Measurements from ENCODE around the gene MCC.
A peak's percentile ranks its signal among the peaks of the same experiment; 100 is the strongest.

Gene MCC

DNA sequence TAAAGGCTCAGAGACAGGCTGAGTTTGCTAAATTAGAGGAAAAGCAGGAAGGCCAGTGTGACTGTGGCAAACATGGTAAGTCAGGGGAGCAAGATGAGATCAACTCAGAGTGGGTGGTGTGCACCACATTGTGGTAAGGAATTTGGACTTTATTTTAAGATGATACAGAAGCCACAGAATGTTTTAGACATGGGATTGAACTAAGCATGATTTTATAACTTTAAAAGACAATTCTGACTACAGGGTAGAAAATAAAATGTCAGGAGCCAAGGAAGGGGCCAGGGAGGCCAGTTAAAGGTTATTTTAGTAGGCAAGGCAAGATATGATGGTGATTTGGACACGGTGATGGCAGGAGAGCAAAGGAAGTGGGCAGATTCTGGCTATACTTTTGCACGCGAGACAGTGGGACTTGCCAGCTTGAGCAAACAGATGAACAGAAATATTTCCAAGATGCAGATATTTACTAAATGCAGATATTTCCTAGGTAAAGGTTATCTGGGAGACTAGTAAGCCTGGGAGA lies 107.4 kb downstream of the MCC start:
- no CpG with 5 or more reads among the region's 3 CpGs for WGBS (ENCODE audit: extremely low coverage, insufficient coverage, low lambda C conversion rate)
- Histone ChIP-seq H2AK5ac (ENCODE audit: low read length) (no peak overlapping the region), H3K18ac (ENCODE audit: low read length) (no peak overlapping the region), H4K8ac (ENCODE audit: low read depth, low read length) (no peak overlapping the region), H3K4ac (ENCODE audit: low read depth, low read length) (no peak overlapping the region), H3K4me3 (ENCODE audit: low read length) (no peak overlapping the region), H3K36me3 (ENCODE audit: control insufficient read depth, insufficient read depth, low read length) (no peaks in the 10 kb centered on the region), H3K27me3 (ENCODE audit: insufficient read depth, low read length, poor library complexity) (no peaks in the 10 kb centered on the region), H3K56ac (ENCODE audit: low read length) (no peak overlapping the region), H3K79me1 (ENCODE audit: low read length) (no peaks in the 10 kb centered on the region), H2BK5ac (ENCODE audit: low read length) (no peak overlapping the region), H3K23ac (ENCODE audit: low read length) (no peak overlapping the region), H3K27ac (ENCODE audit: low read depth, low read length) (no peak overlapping the region), H2BK120ac (ENCODE audit: low read depth, low read length) (no peak overlapping the region), H3K4me2 (ENCODE audit: low read length) (no peak overlapping the region), H2BK15ac (replicated peaks; ENCODE audit: low read depth) (no peak overlapping the region), H3K4me1 (ENCODE audit: control insufficient read depth, low read depth, low read length) (no peaks in the 10 kb centered on the region), H4K5ac (ENCODE audit: low read length) (no peak overlapping the region), H3K79me2 (ENCODE audit: control insufficient read depth, insufficient read depth, low read length) (no peaks in the 10 kb centered on the region), H3K9ac (ENCODE audit: low read length) (no peak overlapping the region)
- no peak for DNase-seq

DNA sequence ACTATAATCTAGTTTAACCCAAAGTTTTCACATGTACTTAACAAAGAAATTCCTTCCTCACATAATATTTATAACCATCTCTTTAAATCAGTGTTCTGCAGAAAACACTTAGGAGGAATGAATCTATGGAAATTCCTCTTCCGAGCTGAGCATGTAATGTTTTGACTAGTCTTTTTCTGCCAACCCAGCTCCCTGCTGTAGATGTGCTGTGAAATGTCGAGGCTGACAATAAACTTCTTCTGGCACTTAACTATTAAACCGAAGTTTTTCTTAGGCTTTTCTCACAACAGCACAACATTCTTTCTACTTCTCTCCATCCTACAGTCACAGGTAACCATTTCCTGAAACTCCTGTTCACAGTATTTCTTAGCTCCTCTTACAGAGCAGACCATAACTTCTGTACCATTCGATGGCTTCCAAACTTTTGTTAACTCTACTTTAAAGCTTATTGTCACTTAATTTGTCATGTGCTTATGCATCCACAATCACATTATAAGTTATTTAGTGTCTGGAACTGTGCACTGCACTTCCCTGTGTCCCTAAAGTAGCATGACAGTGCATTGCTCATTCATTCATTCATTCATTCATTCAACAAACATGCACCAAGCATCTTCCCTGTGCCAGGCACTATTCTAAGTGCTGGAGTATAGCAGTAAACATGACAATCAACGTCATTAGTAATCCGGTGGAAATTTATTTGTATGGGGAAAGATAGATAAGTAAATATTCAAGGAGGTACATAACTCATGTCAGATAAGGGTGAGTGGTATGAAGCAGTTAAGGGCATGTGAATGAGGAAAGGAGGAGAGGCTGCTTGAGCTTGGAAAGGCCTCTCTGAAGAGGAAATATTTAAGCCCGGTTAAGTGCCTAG lies 108.1 kb downstream of the MCC start:
- H3K18ac ChIP-seq (ENCODE audit: low read length) = no peak overlapping the region
- no peak overlapping the region for H2BK120ac ChIP-seq (ENCODE audit: low read depth, low read length)
- WGBS (ENCODE audit: extremely low coverage, insufficient coverage, low lambda C conversion rate) = no CpG with 5 or more reads among the region's 7 CpGs

GRCh38 chr5:113378959-113379541 lies 109.2 kb downstream of the MCC start:
- H2BK120ac ChIP-seq (ENCODE audit: low read depth, low read length) = no peak overlapping the region
- H3K18ac ChIP-seq (ENCODE audit: low read length) = no peak overlapping the region
- no peaks in the 10 kb centered on the region for H3K36me3 ChIP-seq (ENCODE audit: control insufficient read depth, insufficient read depth, low read length)
- H3K4me1 ChIP-seq (ENCODE audit: control insufficient read depth, low read depth, low read length) = no peaks in the 10 kb centered on the region
- H3K56ac ChIP-seq (ENCODE audit: low read length) = no peak overlapping the region
- no peaks in the 10 kb centered on the region for H3K79me1 ChIP-seq (ENCODE audit: low read length)
- H4K8ac ChIP-seq (ENCODE audit: low read depth, low read length) = no peak overlapping the region
- H3K27me3 ChIP-seq (ENCODE audit: insufficient read depth, low read length, poor library complexity) = no peaks in the 10 kb centered on the region
- H2BK15ac ChIP-seq (replicated peaks; ENCODE audit: low read depth) = no peak overlapping the region
- no peak overlapping the region for H2BK5ac ChIP-seq (ENCODE audit: low read length)
- H4K5ac ChIP-seq (ENCODE audit: low read length) = no peak overlapping the region
- H3K23ac ChIP-seq (ENCODE audit: low read length) = no peak overlapping the region
- H3K9ac ChIP-seq (ENCODE audit: low read length) = no peak overlapping the region
- no peak overlapping the region for H3K27ac ChIP-seq (ENCODE audit: low read depth, low read length)
- H3K4ac ChIP-seq (ENCODE audit: low read depth, low read length) = no peak overlapping the region
- no peaks in the 10 kb centered on the region for H3K79me2 ChIP-seq (ENCODE audit: control insufficient read depth, insufficient read depth, low read length)
- WGBS (ENCODE audit: extremely low coverage, insufficient coverage, low lambda C conversion rate) = no CpG with 5 or more reads among the region's 4 CpGs
- no peak overlapping the region for H3K4me3 ChIP-seq (ENCODE audit: low read length)
- H3K4me2 ChIP-seq (ENCODE audit: low read length) = no peak overlapping the region
- DNase-seq = peak; percentile 79
- H2AK5ac ChIP-seq (ENCODE audit: low read length) = no peak overlapping the region

More for the DNA sequence above, 108.1 kb downstream of the MCC start:
- H3K56ac ChIP-seq (ENCODE audit: low read length) = no peak overlapping the region
- no peak overlapping the region for H4K5ac ChIP-seq (ENCODE audit: low read length)
- H3K27me3 ChIP-seq (ENCODE audit: insufficient read depth, low read length, poor library complexity) = no peaks in the 10 kb centered on the region
- no peak overlapping the region for H3K4me2 ChIP-seq (ENCODE audit: low read length)
- no peak overlapping the region for H3K23ac ChIP-seq (ENCODE audit: low read length)
- no peak overlapping the region for H3K9ac ChIP-seq (ENCODE audit: low read length)
- no peak overlapping the region for H3K4ac ChIP-seq (ENCODE audit: low read depth, low read length)
- no peak overlapping the region for H2AK5ac ChIP-seq (ENCODE audit: low read length)
- no peaks in the 10 kb centered on the region for H3K79me1 ChIP-seq (ENCODE audit: low read length)
- H3K27ac ChIP-seq (ENCODE audit: low read depth, low read length) = no peak overlapping the region
- H3K36me3 ChIP-seq (ENCODE audit: control insufficient read depth, insufficient read depth, low read length) = no peaks in the 10 kb centered on the region
- no peak overlapping the region for H2BK15ac ChIP-seq (replicated peaks; ENCODE audit: low read depth)
- H3K79me2 ChIP-seq (ENCODE audit: control insufficient read depth, insufficient read depth, low read length) = no peaks in the 10 kb centered on the region
- H4K8ac ChIP-seq (ENCODE audit: low read depth, low read length) = no peak overlapping the region
- H2BK5ac ChIP-seq (ENCODE audit: low read length) = no peak overlapping the region
- H3K4me1 ChIP-seq (ENCODE audit: control insufficient read depth, low read depth, low read length) = no peaks in the 10 kb centered on the region
- no peak overlapping the region for H3K4me3 ChIP-seq (ENCODE audit: low read length)
- no peak for DNase-seq

DNA sequence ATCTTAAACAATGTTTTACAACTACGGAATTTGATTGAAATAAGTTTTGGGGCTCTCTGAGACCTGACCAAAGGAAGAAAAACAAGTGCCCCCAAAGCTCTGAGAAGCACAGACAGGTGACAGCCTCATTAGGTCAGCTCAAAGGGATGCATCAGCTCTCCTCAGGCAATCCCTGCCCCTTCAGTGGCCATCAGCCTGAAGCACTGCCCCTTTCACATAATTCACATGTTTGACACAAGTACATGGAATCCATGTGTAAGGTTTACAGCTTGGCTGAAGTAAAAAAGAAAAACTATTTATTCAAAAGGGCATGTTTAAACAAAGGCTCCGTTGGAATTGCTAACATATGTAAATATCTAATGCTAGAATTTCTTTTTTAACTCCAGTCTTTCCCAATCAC lies 109.7 kb downstream of the MCC start:
- Histone ChIP-seq H3K18ac (ENCODE audit: low read length) (no peak overlapping the region), H4K8ac (ENCODE audit: low read depth, low read length) (no peak overlapping the region), H3K4me1 (ENCODE audit: control insufficient read depth, low read depth, low read length) (no peaks in the 10 kb centered on the region), H3K4me2 (ENCODE audit: low read length) (no peak overlapping the region), H3K79me2 (ENCODE audit: control insufficient read depth, insufficient read depth, low read length) (no peaks in the 10 kb centered on the region), H3K79me1 (ENCODE audit: low read length) (no peaks in the 10 kb centered on the region), H2BK15ac (replicated peaks; ENCODE audit: low read depth) (no peak overlapping the region), H3K4me3 (ENCODE audit: low read length) (no peak overlapping the region), H3K27ac (ENCODE audit: low read depth, low read length) (no peak overlapping the region), H3K9ac (ENCODE audit: low read length) (no peak overlapping the region), H3K36me3 (ENCODE audit: control insufficient read depth, insufficient read depth, low read length) (no peaks in the 10 kb centered on the region), H4K5ac (ENCODE audit: low read length) (no peak overlapping the region), H2BK120ac (ENCODE audit: low read depth, low read length) (no peak overlapping the region), H3K56ac (ENCODE audit: low read length) (no peak overlapping the region), H3K4ac (ENCODE audit: low read depth, low read length) (no peak overlapping the region), H2BK5ac (ENCODE audit: low read length) (no peak overlapping the region), H3K27me3 (ENCODE audit: insufficient read depth, low read length, poor library complexity) (no peaks in the 10 kb centered on the region), H3K23ac (ENCODE audit: low read length) (no peak overlapping the region), H2AK5ac (ENCODE audit: low read length) (no peak overlapping the region)
- no peak for DNase-seq
- WGBS (ENCODE audit: extremely low coverage, insufficient coverage, low lambda C conversion rate) = no CpG with 5 or more reads among the region's 2 CpGs

DNA sequence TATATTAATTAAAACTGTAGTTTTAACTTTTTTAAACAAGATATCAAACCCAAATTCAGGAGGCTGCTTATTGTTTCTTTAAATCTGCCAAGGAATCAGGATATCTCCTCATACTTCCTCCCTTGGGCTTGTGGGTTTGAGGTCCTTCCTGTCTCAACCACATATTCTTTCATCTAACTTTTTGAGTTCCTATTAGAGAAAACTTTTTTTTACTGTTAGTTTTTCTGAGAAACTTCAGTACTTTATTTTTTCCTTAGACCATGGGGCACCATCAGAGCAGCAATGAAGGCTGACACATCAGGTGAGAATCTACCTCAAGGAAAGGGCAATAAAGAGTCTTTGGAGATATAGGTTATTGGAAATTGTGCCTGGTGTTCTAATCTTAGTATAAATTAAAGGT lies 110.2 kb downstream of the MCC start:
- H2AK5ac ChIP-seq (ENCODE audit: low read length) = no peak overlapping the region
- no peaks in the 10 kb centered on the region for H3K79me2 ChIP-seq (ENCODE audit: control insufficient read depth, insufficient read depth, low read length)
- no peak overlapping the region for H3K4me2 ChIP-seq (ENCODE audit: low read length)
- no peak overlapping the region for H3K27ac ChIP-seq (ENCODE audit: low read depth, low read length)
- H4K8ac ChIP-seq (ENCODE audit: low read depth, low read length) = no peak overlapping the region
- no peak overlapping the region for H2BK15ac ChIP-seq (replicated peaks; ENCODE audit: low read depth)
- H3K23ac ChIP-seq (ENCODE audit: low read length) = no peak overlapping the region
- H3K4me1 ChIP-seq (ENCODE audit: control insufficient read depth, low read depth, low read length) = no peaks in the 10 kb centered on the region
- no peaks in the 10 kb centered on the region for H3K36me3 ChIP-seq (ENCODE audit: control insufficient read depth, insufficient read depth, low read length)
- no peaks in the 10 kb centered on the region for H3K27me3 ChIP-seq (ENCODE audit: insufficient read depth, low read length, poor library complexity)
- no peak overlapping the region for H3K18ac ChIP-seq (ENCODE audit: low read length)
- no peak overlapping the region for H3K4me3 ChIP-seq (ENCODE audit: low read length)
- no peak for DNase-seq
- H2BK120ac ChIP-seq (ENCODE audit: low read depth, low read length) = no peak overlapping the region
- H2BK5ac ChIP-seq (ENCODE audit: low read length) = no peak overlapping the region
- no peak overlapping the region for H4K5ac ChIP-seq (ENCODE audit: low read length)
- no peak overlapping the region for H3K9ac ChIP-seq (ENCODE audit: low read length)
- H3K79me1 ChIP-seq (ENCODE audit: low read length) = no peaks in the 10 kb centered on the region
- H3K4ac ChIP-seq (ENCODE audit: low read depth, low read length) = no peak overlapping the region
- no peak overlapping the region for H3K56ac ChIP-seq (ENCODE audit: low read length)

Data from mesendoderm (in vitro differentiated cells).